Pancreas (tissue), 10 donors: ENCODE data around the gene TRIM47. TPM values are rescaled to one million over a fixed set of nuclear protein-coding genes. Genes with fewer than 3 reads are reported as not detected.
A peak's percentile ranks its signal among the peaks of the same experiment; 100 is the strongest.

Experiments used
- ATAC-seq, 4 donors: fragments of 200-7000 bp; cut with Tn5 transposase; one replicate each; pipeline versions ENCODE4 v1.8.0 to v1.9.1; 2020; ENCODE audit warnings: mild to moderate bottlenecking in 4 of 4, moderate library complexity in 4 of 4
- DNase-seq, 6 donors: peaks; one replicate each; pipeline ENCODE4 v3.0.0-alpha.2; 2020
- FAIRE-seq: peaks from 2 replicates; lab custom pipeline; 2012; peaks lifted over from hg19 to GRCh38; lab: Jason Lieb, UNC
- H3K27ac ChIP-seq, 4 donors: fragments of 200-600 bp; sonication (generic); 1 replicate in 3 of 4; 2 replicates in 1 of 4; pipeline versions ENCODE4 v1.5.0 to v1.8.0; 2020
- H3K27me3 ChIP-seq, 4 donors: fragments of 200-600 bp; one replicate each; pipeline ENCODE4 v1.8.0; 2021
- H3K36me3 ChIP-seq, 3 donors: fragments of 200-600 bp; sonication (generic) in 1 of 3; one replicate each; pipeline versions ENCODE4 v1.5.0 to v1.8.0; 2020 to 2021
- H3K4me1 ChIP-seq, 3 donors: fragments of 200-600 bp; one replicate each; pipeline ENCODE4 v1.8.0; 2021
- H3K4me3 ChIP-seq, 4 donors: fragments of 200-600 bp; sonication (generic) in 2 of 4; one replicate each; pipeline versions ENCODE4 v1.5.0 to v1.8.0; 2020 to 2021
- H3K9me3 ChIP-seq, 4 donors: fragments of 200-600 bp; one replicate each; pipeline ENCODE4 v1.8.0; 2021
- WGBS, 2 donors: extraction: QIAGEN DNeasy Blood & Tissue Kit; methylation state at CpG; one replicate each; pipeline ENCODE4 v1.1.7; 2013; 5-methylcytosine and 5-hydroxymethylcytosine counted together
- intact Hi-C, 3 donors: fragments of 100-400 bp; cut with DNase I; formaldehyde crosslinking; loops; one replicate each; pipeline versions ENCODE4 v1.11.1 to v1.14.2; 2022
- polyA plus RNA-seq, 2 donors: library from polyadenylated mRNA; stranded (reverse); fragments of 200-250 nt; gene quantifications; one replicate each; pipeline ENCODE4 v1.2.3, GENCODE V29; 2013
- total RNA-seq, 6 donors: library from RNA; stranded (reverse); fragmentation: NEBNext Ultra II Directional in 4 of 6; extraction: Animal tissue kit (Norgen Biotek cat#: 25700) in 4 of 6; gene quantifications; one replicate each; pipeline versions ENCODE4 v1.2.1 to v1.2.4, GENCODE V29; 2021 to 2023
- TF ChIP-seq, protein P1 (sequence below), 4 donors: fragments of 200-600 bp; sonication (generic) in 3 of 4; IDR thresholded peaks; one replicate each; pipeline versions ENCODE4 v1.5.0 to v1.8.0; 2021; ENCODE audit warnings: antibody characterized with exemption in 4 of 4
- donor health status: healthy with polysubstance abuse.
- donor health status: DM: no; HTN: no; CAD: no; lungs with moderate emphysema.
- donor health status: DM: no; HTN: no; CAD: no.
- donor health status: control.
- donor health status: control.
- donor health status: Bipolar disorder and iron deficiency.
- donor health status: DM: yes; HTN: yes; CAD: no.
- donor health status: DM: no; HTN: no; CAD: no.
- donor health status: DM: no; HTN: no; CAD: no.
- donor health status: DM: yes; HTN: yes; CAD: no.

Gene TRIM47
- total and polyA plus RNA-seq, 8 donors: 4.2 to 58.2 (median 28.9) TPM

DNA sequence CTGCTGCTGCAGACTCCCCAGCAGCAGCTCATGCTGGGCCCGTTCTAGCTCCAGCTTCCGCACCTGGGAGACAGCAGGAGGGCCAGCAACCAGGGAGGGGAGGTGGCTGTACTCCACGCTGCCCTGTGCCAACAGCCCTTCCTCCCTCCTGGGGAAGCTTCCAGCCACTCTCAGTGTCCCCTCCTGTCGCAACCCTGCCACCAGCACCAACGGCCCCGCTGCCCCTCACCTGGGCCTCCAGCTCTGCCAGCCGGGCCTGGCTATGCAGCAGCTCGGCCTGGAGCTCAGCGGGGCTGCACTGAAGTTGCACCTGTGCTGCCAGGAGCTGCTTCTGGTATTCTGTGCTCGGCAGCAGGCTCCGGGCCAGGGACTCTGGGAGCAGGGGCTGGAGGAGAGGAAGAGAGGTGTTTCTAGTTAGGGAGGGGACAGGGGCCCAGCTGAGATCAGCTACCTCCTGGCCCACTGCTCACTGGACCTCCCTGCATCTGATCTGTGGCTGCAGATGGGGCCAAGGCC is 41.7 kb upstream of the TRIM47 start:
- FAIRE-seq: no peak
- Histone ChIP-seq H3K36me3 (no peaks in the 10 kb centered on the region), H3K27me3 (no peaks in the 10 kb centered on the region), H3K4me1 (no peaks in the 10 kb centered on the region), H3K9me3 (no peaks in the 10 kb centered on the region), H3K4me3 (no peak overlapping the region), H3K27ac (no peak overlapping the region)
- no peak for ATAC-seq
- intact Hi-C loops: no loop called here
- TF ChIP-seq, protein P1, sequence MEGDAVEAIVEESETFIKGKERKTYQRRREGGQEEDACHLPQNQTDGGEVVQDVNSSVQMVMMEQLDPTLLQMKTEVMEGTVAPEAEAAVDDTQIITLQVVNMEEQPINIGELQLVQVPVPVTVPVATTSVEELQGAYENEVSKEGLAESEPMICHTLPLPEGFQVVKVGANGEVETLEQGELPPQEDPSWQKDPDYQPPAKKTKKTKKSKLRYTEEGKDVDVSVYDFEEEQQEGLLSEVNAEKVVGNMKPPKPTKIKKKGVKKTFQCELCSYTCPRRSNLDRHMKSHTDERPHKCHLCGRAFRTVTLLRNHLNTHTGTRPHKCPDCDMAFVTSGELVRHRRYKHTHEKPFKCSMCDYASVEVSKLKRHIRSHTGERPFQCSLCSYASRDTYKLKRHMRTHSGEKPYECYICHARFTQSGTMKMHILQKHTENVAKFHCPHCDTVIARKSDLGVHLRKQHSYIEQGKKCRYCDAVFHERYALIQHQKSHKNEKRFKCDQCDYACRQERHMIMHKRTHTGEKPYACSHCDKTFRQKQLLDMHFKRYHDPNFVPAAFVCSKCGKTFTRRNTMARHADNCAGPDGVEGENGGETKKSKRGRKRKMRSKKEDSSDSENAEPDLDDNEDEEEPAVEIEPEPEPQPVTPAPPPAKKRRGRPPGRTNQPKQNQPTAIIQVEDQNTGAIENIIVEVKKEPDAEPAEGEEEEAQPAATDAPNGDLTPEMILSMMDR (IDR thresholded peaks at IDR 0.05): no peak
- 83 to 88% methylated on average over 10 to 11 of the region's 11 CpGs for WGBS, 2 donors
- DNase-seq: no peak

DNA sequence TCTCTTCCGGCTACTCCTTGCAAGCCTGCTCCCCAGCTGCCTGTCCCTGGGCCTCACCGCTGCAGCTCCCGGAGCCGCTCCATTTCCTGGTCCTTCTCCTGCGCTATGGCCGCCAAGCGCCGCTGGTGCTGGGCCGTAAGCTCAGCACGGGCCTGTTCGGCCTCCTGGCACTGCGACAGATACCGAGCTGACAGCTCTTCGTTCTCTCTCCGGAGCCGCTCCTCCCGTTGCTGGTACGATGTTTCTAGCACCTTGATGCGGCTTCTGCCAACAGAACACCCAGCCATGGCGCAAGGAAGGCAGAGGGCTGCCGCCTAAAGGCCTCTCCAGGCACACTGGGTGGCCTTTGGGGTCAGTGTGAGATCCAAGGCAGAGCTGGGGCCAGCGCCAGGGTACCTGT is 41.2 kb upstream of the TRIM47 start:
- FAIRE-seq: no peak
- intact Hi-C loops: loop anchor here in 1 of 3 donors (10.0 kb wide), 1 partner anchor 75 kb away; no protein-coding TSS in a partner anchor
- Histone ChIP-seq H3K27me3 (no peaks in the 10 kb centered on the region), H3K4me3 (no peak overlapping the region), H3K27ac (no peak overlapping the region), H3K36me3 (no peaks in the 10 kb centered on the region), H3K4me1 (no peaks in the 10 kb centered on the region), H3K9me3 (no peaks in the 10 kb centered on the region)
- WGBS, 2 donors: 94 to 95% methylated on average over 22 of the region's 22 CpGs
- DNase-seq: peak in 1 of 6 donors; percentile 69
- TF ChIP-seq, protein P1 (IDR thresholded peaks at IDR 0.05): no peak
- no peak for ATAC-seq

DNA sequence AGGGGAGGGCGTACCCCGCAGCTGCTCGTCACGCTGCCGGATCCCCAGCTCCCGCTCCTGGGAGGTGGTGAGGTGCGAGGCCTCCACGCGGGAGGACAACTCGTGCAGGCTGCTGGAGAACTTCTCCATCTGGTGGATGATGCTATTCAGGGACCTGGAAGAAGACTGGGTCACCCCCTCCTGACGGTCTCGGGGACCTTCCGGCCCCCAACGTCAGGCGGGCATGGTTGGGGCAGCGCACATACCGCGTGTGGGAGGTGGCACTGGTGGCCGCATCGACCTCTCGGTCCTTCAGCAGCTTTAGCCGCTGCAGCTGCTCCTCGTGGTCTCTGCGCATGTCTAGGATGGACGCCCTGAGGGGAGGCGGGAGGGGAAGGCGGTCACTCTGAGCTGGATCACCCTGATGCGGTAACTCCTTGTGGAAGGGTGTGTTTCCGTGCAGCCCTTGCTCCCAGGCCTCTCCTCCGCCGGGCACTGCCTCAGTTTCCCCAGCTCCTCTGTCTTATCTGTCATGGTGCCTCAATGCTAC is 39.6 kb upstream of the TRIM47 start:
- no peak for ATAC-seq
- H3K36me3 ChIP-seq: no peaks in the 10 kb centered on the region
- no peaks in the 10 kb centered on the region for H3K9me3 ChIP-seq

DNA sequence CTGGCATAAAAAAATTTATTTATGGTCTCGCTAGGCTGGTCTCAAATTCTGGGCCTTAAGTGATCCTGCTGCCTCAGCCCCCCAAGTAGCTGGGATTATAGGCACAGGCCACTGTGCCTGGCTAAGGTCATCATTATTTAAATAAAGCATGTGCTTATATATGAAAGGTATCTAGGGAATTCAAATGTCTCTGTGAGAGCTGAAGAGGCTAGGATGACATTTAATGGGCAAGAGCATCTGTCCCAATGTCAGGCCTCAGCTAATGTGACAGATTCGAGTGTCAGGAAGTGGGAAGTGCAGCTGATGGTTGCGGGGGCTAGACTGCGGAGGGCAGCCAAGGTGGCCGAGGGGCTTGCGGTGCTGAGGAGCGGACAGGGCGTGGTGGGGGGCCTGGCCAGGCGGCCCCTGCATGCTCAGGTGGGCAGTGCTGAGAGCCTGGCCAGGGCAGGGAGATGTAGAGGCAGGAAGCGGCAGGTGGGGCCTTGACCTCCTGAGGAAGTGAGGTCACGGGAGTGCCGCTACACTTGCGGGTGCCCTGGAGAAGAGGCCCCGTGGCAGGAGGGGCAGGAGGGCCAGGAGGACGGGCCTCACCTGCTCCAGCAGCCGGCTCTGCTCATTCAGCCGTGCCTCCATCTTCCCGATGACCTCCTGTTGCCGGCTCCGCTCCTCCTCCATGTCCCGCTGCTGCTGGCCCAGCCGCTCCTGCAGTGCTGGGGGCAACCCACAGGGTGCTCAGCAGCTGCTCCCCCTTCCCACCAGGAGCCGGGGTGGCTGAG is 38.9 kb upstream of the TRIM47 start:
- Histone ChIP-seq H3K27me3 (no peaks in the 10 kb centered on the region), H3K4me3 (no peak overlapping the region), H3K9me3 (no peaks in the 10 kb centered on the region), H3K4me1 (no peaks in the 10 kb centered on the region), H3K36me3 (no peaks in the 10 kb centered on the region), H3K27ac (no peak overlapping the region)
- 93 to 94% methylated on average over 22 of the region's 23 CpGs for WGBS, 2 donors
- DNase-seq (peak in 2 of 6 donors; percentile 56 to 60), FAIRE-seq (no peak), ATAC-seq (no peak)
- TF ChIP-seq, protein P1 (IDR thresholded peaks at IDR 0.05): no peak
- intact Hi-C loops: loop anchor here in 1 of 3 donors (10.0 kb wide), 1 partner anchor 77 kb away; no protein-coding TSS in a partner anchor

More for the DNA sequence above, 39.6 kb upstream of the TRIM47 start:
- DNase-seq: peak in 1 of 6 donors; percentile 38
- TF ChIP-seq, protein P1 (IDR thresholded peaks at IDR 0.05): no peak
- FAIRE-seq: no peak
- Histone ChIP-seq H3K4me3 (no peak overlapping the region), H3K4me1 (no peaks in the 10 kb centered on the region), H3K27me3 (no peaks in the 10 kb centered on the region), H3K27ac (no peak overlapping the region)
- WGBS, 2 donors: 93 to 95% methylated on average over 31 of the region's 31 CpGs
- intact Hi-C loops: loop anchor here in 1 of 3 donors (10.0 kb wide), 1 partner anchor 77 kb away; no protein-coding TSS in a partner anchor
